Measurements from ENCODE around the gene GLRA2.

DNA sequence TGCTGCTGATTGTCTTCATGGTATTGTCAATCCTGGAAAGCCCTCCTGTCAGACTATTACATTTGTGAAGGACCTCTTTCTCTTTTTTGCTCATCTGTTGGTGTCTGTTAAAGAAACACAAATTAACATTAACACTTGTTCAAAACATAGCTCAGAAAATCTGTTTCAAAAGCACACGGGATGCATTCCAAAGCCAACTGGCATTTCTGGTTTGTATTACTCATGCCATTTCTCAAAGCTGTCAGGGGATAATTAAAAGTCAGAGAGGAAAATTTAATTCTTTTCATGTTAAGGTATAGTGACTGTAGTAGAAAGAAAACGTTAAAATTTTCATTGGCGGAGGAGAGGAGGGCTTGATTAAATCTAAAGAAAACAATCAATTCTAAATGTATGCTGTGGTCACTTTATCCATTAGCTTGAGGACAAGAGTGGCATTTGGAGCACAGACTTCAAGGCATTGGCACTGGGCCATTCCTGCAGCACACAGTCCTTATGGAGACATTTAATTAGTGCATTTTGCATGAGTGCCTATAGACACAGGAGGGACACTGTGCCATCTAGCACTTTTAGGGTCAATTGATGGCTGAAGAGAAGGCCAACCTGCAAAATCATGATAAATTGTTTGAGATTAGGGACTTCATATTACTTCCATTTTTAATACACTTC is 21.2 kb upstream of the GLRA2 start:
- TF ChIP-seq EZH2phosphoT487 (IDR thresholded peaks at IDR 0.05; ENCODE audit: insufficient read depth, low read depth) = no peak
- no peak for TF ChIP-seq EZH2 (IDR thresholded peaks at IDR 0.05; ENCODE audit: insufficient read depth, poor library complexity, severe bottlenecking)
